ENCODE data around the gene SYNGAP1.

SYNGAP1 gene

GRCh38 chr6:33439956-33440648, 20.2 kb downstream of the SYNGAP1 start:
- no peak for DNase-seq (ENCODE audit: low spot score)

- no peak for DNase-seq (ENCODE audit: low spot score)
Observed at GRCh38 chr6:33440649-33441309, 20.9 kb downstream of the SYNGAP1 start.

GRCh38 chr6:33441457-33441856, 21.6 kb downstream of the SYNGAP1 start:
- DNase-seq (ENCODE audit: low spot score), result no peak

GRCh38 chr6:33442283-33442682, 22.4 kb downstream of the SYNGAP1 start:
- DNase-seq (ENCODE audit: low spot score), result no peak

- DNase-seq (ENCODE audit: low spot score), result no peak
Observed at GRCh38 chr6:33443025-33443424, 23.2 kb downstream of the SYNGAP1 start.

- no peak for DNase-seq (ENCODE audit: low spot score)
Observed at GRCh38 chr6:33443619-33444504, 24.0 kb downstream of the SYNGAP1 start.

- no peak for DNase-seq (ENCODE audit: low spot score)
Observed at GRCh38 chr6:33445119-33445603, 25.3 kb downstream of the SYNGAP1 start.

- DNase-seq (ENCODE audit: low spot score), result no peak
Observed at GRCh38 chr6:33446356-33446755, 26.5 kb downstream of the SYNGAP1 start.

GRCh38 chr6:33450434-33450833, 30.6 kb downstream of the SYNGAP1 start:
- no peak for DNase-seq (ENCODE audit: low spot score)

- no peak for DNase-seq (ENCODE audit: low spot score)
Observed at GRCh38 chr6:33451606-33452005, 31.7 kb downstream of the SYNGAP1 start.

GRCh38 chr6:33452496-33452895, 32.6 kb downstream of the SYNGAP1 start:
- DNase-seq (ENCODE audit: low spot score), result no peak

GRCh38 chr6:33453393-33454008, 33.6 kb downstream of the SYNGAP1 start:
- DNase-seq (ENCODE audit: low spot score), result no peak

GRCh38 chr6:33454009-33454946, 34.4 kb downstream of the SYNGAP1 start, which contains the start of gene ZBTB9:
TSS of gene ZBTB9 (plus strand) at chr6:33454576. CDS start at chr6:33455101, 525 bp downstream.
- peak; percentile 96 for DNase-seq (ENCODE audit: low spot score)

- DNase-seq (ENCODE audit: low spot score), result no peak
Observed at GRCh38 chr6:33455051-33455450, 35.2 kb downstream of the SYNGAP1 start.

GRCh38 chr6:33456156-33456555, 36.3 kb downstream of the SYNGAP1 start:
- DNase-seq (ENCODE audit: low spot score), result no peak

- no peak for DNase-seq (ENCODE audit: low spot score)
Observed at GRCh38 chr6:33458676-33459075, 38.8 kb downstream of the SYNGAP1 start.

- DNase-seq (ENCODE audit: low spot score), result no peak
Observed at GRCh38 chr6:33459226-33459625, 39.4 kb downstream of the SYNGAP1 start.

- DNase-seq (ENCODE audit: low spot score), result no peak
Observed at GRCh38 chr6:33466075-33466735, 46.3 kb downstream of the SYNGAP1 start.

- no peak for DNase-seq (ENCODE audit: low spot score)
Observed at GRCh38 chr6:33467091-33467490, 47.2 kb downstream of the SYNGAP1 start.

- no peak for DNase-seq (ENCODE audit: low spot score)
Observed at GRCh38 chr6:33469661-33470060, 49.8 kb downstream of the SYNGAP1 start.

Measured in putamen (tissue), 1 donor.